SKM-1 treated with dmso at 0.1 percent for 144 hours (cell line): Measurements from ENCODE around the gene AVPR2.

Source experiments
- DNase-seq: peaks from one replicate; lab custom pipeline; 2025; ENCODE audit not compliant: unreplicated experiment; lab: John Stamatoyannopoulos, UW

AVPR2 gene

DNA sequence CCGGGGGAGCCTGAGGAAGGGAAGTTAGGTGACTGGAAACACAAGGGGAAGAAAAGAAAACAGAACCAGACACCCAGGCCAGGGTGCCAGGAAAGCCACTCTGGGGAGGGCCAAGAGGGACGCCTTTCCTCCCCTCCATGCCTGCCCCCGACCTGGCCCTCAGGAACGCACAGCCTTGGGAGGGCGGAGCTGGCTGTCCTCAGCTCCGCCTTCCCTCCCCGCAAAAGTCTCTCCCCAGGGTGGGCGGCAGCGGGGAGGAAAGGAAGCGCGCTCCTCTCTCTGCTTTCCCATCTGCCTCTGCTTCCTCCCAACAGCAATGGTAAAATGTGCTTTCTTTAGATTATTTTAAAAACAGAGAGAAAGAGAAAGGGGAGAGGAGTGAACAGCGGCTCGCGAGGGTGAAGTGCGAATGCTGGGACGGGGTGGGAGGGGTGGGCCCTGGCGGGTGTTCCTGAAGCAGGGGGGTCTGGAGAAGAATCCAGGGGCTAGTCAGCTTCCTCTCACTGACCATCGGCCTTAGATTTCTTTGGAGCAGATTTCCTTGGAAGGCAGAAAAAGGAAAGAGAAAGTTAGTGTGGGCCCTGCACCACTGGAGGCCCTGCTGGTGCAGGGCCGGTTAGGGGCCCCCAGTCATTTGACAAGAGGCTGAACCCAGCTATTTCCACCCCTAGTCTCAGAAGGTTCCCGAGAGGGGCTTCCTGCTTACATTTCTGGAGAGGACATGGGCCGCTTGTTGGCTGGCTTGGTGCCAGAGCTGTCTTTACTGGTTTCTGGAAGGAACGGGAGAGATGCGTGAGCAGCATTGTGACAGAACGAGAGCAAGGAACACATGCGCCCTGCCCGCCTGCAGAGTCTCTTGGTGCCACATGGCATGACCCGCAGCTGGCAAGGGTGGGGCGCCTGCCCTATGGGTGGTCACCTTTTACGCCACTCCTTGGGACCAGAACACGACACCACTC lies 44.7 kb downstream of the AVPR2 start:
- DNase-seq, result no peak

DNA sequence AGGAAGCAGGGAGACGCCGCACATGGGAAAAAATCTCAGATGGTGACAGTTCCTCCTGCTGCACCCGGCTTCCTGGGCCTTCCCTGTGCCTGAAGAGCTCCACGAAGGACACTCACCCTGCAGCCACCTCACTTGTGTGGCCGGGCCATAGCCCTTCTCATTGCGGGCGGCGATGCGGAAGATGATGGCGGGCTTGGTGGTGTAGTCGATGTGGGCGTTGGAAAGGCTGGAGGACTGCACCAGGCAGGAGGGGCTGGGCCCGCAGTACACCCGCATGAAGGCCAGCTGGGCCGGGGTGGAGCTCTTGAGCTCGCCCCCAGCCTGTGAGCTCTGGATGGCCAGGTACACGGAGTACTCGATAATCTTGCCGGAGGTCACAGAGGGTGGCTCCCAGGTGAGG lies 45.7 kb downstream of the AVPR2 start:
- no peak for DNase-seq

DNA sequence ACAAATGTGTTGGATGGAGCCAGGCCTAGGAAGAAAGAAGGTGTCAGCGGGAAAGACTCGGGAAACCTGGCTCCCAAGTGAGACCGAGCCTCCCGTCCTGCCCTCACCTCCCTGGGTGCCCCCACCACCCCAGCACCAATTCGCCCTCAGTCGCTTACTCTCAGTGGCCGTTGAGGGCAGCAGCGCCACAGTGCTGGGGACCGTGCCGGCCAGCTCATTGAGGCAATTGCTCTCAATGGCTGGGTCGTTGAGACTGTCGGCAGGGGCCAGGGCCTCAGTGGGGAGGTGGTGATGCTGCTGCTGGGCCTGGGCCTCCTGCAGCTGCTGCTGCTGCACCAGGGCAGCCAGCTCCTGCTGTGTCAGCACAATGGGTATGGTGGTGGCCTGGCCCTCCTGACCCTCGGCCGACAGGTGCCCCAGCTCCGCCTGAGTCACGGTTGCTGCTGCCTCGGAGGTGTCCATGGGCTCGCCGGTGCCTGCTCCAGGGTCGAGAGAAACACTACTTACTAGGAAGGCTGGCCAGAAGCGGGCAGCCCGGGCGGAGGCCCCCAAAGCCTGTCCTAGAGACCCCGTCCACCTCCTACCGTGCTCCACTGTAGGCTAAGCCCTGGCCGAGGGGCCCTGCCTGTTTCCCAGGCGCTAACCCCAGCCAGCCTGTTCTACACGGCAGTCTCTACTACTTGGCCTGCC lies 47.4 kb downstream of the AVPR2 start:
- no peak for DNase-seq

DNA sequence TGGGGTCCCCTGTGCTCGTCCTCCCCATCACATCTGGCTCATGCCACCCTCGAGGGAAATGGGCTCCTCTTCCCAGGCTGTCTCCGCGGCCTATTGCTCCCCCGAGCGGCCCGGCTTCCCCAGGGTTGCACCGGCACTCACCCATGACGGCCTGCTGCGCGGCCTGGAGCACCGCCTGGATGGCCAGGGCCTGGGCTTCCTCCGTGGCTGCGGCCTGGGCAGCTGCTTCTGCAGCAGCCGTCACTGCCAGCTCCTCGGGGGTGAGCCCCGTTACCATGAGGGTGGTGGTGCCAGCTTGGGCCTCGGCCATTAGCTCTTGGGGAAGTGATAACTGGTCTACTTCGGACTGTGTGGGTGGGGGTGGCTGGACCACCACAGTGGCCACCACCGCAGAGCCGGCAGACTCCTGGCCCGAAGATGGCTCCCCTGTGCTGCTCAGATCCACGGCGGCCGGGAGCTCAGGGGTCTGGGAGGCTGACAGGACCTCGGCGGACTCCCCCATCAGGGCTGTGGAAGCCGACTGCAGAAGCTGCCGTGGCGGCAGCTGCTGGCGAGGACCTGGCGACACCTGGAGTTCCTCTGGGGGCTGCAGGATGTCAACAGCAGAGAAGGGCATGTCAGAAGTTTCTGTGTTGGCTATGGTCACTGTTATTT lies 48.0 kb downstream of the AVPR2 start:
- DNase-seq, result no peak

DNA sequence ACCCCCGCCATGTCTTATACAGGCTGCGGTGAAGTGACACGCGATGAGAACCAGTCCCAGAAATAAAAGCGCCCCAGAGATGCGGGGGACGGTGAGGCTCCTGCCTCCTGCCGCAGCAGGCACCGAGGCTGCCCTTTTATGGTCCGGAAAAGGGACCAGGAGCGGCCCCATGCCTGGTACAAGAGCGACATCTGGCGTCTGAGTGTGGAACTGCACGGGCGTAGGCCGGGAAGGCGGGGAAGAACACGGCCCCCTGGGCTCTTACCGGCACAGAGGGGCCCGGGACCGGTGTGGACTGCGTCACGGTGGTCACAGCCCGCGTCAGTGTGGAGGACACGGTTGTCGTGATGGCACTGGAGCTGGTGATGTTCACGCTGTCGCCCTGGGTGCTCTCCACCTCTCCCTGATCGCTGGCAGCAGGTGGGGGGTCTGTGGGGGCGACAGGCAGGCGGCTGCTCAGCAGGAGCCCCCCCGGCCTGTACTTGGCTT lies 48.9 kb downstream of the AVPR2 start:
- no peak for DNase-seq

DNA sequence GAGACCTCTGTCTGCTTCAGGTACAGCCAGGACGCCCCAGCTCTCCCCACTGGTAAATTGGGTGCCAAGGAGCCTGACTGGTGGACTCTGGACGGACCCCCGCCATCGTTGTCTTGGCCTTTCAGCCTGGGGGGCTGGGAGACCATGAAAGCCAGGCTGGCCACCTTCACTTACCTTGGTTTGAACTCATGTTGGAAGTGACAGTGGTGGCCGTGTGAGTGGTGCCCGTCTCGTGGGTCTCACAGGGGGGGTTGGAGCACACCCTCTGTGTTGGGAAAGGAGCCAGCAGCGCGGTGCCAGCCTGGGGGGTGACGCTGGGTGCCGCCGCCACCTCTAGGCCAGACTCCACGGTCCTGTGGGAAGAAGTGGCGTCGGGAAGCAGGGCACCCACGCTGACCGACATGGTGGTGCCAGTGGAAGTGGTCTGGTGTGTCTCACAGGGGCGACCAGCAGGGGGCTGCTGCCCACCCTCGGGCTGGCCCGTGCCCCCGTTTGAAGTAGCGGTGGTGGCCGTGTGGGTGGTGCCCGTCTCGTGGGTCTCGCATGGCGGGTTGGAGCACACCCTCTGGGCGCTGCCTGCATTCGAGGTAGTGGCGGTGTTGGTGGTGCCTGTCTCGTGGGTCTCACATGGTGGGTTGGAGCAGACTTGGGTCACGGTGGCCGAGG lies 49.6 kb downstream of the AVPR2 start:
- DNase-seq, result no peak

DNA sequence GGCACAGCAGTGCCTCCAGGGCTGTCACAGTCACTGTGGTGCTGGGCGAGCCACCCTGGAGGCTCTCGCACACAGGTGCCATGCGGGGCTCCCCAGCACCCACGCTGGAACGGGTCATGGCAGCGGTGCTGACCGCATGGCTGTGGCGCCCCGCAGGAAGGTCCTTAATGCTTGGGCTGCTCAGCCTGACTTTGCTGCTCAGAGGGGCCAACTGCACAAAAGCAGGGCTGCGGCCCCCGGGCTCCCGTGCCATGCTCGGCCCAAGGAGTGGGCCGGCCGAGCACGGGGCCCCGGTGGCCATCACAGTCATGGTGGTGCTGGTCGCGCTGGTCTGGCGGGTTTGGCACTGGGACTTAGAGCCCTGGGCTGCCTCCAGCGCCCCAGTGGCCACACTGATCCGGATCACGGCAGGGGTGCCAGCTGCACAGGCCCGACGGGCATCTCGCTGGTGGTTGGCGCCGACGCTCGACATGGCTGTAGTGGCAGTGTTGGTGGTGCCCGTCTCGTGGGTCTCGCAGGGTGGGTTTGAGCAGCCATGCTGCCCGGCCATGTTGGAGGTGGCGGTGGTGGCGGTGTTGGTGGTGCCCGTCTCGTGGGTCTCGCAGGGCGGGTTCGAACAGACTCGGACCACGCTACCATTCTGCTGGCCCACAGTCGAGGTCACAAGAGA lies 50.2 kb downstream of the AVPR2 start:
- no peak for DNase-seq

DNA sequence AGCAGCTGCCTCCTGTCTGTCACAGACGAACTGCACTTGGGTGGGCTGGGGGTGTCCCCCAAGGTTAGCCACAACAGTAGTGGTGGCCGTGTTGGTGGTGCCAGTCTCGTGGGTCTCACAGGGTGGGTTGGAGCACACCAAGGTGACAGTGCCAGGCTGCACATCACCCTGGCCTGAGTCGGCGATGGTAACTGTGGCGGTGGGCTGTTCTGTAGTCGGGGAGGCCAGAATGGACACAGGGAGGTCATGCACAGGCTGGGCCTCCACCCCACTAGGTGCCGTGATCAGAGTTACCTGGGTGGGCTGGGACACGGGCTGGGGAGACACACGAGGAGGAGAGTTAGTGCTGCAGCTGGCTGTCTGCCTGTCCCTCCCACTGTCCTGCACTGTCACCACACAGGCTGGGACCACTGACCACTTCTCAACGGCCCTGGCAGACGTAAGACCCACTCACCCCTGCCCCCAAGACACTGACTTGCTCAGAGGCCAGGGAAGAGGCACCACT lies 50.8 kb downstream of the AVPR2 start:
- DNase-seq, result no peak

DNA sequence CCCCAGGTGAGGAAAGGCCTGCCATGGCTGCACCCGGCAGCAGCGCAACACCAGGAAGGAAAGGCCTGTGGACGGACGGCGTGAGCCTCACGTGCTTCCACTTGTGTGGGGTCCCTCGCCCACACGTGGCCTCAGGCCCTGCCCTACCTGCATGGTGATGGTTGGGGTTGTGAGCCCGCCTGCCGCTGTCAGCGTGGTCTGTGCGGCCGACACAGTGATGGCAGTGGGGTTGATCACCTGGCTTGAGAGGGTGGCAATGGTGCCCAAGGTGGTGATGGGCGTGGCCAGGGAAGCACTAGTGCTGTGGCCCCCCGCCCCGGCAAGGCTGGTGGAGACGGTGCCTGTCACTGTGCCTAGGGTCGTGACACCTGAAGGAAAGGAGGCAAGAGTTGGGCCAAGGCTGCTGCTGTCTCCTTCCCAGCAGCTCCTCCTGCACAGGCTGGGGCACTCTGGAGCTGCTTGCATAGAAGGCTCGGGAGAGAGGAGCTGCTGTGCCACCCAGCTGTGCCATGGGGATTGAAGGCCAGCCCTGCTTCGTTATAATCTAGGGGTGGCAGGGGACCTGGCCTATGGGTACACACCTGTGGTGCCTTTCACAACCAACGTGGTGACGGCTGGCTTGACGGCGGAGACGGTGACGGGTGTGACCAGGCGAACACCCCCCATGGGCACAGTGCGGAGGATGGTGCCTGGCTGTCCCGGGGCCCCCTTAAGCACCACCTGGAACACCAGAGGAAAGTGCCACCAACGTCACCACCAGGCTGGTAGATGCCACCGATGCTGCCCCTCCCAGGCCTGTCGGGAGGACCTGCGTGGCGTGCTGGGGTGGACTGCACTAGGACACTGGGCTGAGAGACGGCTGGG lies 51.8 kb downstream of the AVPR2 start:
- no peak for DNase-seq
